ENCODE data around the gene SDHC.

GRCh38 chr1:161313554-161314200 is 504 bp upstream of the SDHC start:
- TF ChIP-seq CTCF (IDR thresholded peaks at IDR 0.05) (no peak), BHLHE40 (IDR thresholded peaks at IDR 0.05; ENCODE audit: low read depth, low read length) (no peak), CEBPB (IDR thresholded peaks at IDR 0.05) (no peak), RNF2 (IDR thresholded peaks at IDR 0.05; ENCODE audit: borderline replicate concordance, low read depth) (no peak), NPAS2 (CRISPR knock-in tag; IDR thresholded peaks at IDR 0.05; ENCODE audit: borderline replicate concordance) (no peak), ESRRA (IDR thresholded peaks at IDR 0.05; ENCODE audit: borderline replicate concordance, low read length) (no peak), KDM1A (IDR thresholded peaks at IDR 0.05; ENCODE audit: low read depth) (no peak), SREBF2 (IDR thresholded peaks at IDR 0.05) (no peak), RFX5 (IDR thresholded peaks at IDR 0.05) (no peak)

Measured in A549 (cell line).